ENCODE data around the gene JAG1.

JAG1 gene

DNA sequence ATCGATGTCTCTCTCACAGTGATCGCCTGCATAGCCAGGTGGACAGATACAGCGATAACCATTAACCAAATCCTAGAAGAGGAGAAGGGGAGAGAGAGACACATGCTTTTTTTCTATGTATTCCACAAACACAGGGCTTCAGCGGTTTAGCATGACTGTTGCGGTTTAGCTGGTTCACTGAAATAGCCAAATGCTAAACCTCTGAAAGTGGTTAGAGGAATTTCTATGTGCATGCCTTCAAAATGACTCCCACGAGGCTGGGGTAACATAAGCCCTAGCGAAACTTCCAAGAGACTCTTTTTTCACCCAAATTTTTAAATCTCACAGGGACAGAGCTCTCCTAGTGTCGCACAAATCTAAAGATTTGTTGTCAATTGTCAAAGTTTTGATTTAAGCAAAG, 25.1 kb downstream of the JAG1 start:
- Mint-ChIP-seq H3K27ac (no peak overlapping the region), H3K4me3 (no peak overlapping the region), H3K9me3 (no peaks in the 10 kb centered on the region), H3K36me3 (ENCODE audit: low read depth) (no peaks in the 10 kb centered on the region), H3K27me3 (ENCODE audit: low read depth) (peaks cover 7% of the 10 kb centered on the region), H3K4me1 (ENCODE audit: low read depth) (peaks cover 7% of the 10 kb centered on the region)
- no peak for DNase-seq (ENCODE audit: low spot score)

DNA sequence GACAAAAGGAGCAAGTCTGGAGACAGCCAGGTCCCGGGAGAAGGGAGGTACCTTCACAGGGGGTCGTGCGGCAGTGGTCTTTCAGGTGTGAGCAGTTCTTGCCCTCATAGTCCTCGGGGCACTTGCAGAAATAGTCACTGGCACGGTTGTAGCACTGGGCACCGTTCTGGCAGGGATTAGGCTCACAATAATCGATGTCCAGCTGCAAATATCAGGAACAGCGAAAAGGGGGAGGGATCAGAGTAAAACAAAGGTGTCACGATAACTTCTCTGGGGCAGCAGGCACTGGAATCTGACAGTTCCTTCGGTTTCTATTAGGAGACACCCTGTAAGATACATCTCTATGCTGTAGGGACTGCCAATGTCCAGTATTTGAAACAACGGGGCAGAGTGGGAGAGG, 25.9 kb downstream of the JAG1 start:
- Mint-ChIP-seq H3K27ac (no peak overlapping the region), H3K27me3 (ENCODE audit: low read depth) (peaks cover 7% of the 10 kb centered on the region), H3K4me3 (no peak overlapping the region), H3K9me3 (no peaks in the 10 kb centered on the region), H3K4me1 (ENCODE audit: low read depth) (peaks cover 7% of the 10 kb centered on the region), H3K36me3 (ENCODE audit: low read depth) (peaks cover 2% of the 10 kb centered on the region)
- no peak for DNase-seq (ENCODE audit: low spot score)

DNA sequence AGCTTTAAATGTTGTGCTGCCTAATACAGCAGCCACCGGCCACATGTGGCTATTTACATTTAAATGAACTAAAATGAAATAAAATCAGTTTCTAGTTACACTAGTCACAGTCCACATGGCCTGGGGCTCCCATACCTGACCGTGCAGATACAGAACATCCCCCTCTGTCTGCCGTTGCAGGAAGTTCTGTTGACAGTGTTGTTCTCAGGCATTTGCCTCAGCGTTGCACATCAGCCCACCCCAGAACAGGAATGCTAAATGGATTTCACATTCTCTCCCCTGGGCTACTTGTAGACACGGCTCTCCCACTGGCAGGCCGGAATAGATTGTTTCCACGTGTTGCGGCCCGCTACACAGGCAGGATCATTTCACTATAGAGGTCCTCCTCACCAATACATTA, 26.3 kb downstream of the JAG1 start:
- Mint-ChIP-seq H3K4me3 (no peak overlapping the region), H3K4me1 (ENCODE audit: low read depth) (peaks cover 7% of the 10 kb centered on the region), H3K27ac (no peak overlapping the region), H3K9me3 (no peaks in the 10 kb centered on the region), H3K27me3 (ENCODE audit: low read depth) (peaks cover 7% of the 10 kb centered on the region), H3K36me3 (ENCODE audit: low read depth) (peaks cover 2% of the 10 kb centered on the region)
- no peak for DNase-seq (ENCODE audit: low spot score)

DNA sequence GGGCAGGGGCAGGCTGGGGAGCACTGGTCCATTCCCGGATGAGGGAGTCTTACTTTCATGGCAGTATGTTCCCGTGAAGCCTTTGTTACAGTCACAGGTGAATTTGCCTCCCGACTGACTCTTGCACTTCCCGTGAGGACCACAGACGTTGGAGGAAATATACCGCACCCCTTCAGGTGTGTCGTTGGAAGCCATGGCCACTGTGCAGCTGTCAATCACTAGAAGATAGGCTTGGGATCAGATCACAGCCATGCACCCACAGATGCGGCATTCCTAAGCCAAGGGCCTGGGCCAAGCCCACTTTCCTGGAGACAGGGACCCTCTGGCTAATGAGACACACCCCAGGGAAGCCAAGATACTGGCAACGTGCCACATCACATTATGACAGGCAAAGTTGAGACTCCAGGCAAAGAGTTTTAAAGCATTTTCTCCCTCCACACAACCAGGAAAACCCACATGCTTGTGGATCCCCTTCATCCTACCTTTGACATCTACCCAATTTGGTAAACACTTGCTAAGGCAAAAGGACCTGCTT, 26.8 kb downstream of the JAG1 start:
- H3K27ac Mint-ChIP-seq, result no peak overlapping the region
- peaks cover 7% of the 10 kb centered on the region for H3K4me1 Mint-ChIP-seq (ENCODE audit: low read depth)
- DNase-seq (ENCODE audit: low spot score), result no peak
- H3K27me3 Mint-ChIP-seq (ENCODE audit: low read depth), result peaks cover 7% of the 10 kb centered on the region
- H3K4me3 Mint-ChIP-seq, result no peak overlapping the region
- H3K9me3 Mint-ChIP-seq, result no peaks in the 10 kb centered on the region
- H3K36me3 Mint-ChIP-seq (ENCODE audit: low read depth), result peaks cover 2% of the 10 kb centered on the region

DNA sequence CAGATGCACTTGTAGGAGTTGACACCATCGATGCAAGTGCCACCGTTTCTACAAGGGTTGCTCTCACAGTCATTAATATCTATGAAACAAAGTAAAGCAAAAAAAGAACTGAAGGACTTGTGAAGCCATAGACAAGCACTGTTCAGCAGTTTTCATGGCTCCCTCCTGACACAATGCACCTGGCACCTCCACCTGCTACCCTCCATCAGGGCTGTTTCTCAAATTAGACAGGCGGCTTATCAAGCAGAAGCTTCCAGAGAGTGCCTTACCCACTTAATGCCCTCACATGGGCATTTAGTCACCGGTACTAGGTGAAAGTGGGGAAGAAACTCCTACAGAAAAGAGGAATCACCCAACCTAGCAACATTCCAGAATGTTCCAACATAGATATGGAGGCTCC, 27.8 kb downstream of the JAG1 start:
- DNase-seq (ENCODE audit: low spot score), result no peak
- no peaks in the 10 kb centered on the region for H3K9me3 Mint-ChIP-seq
- peaks cover 7% of the 10 kb centered on the region for H3K4me1 Mint-ChIP-seq (ENCODE audit: low read depth)
- peaks cover 2% of the 10 kb centered on the region for H3K36me3 Mint-ChIP-seq (ENCODE audit: low read depth)
- H3K4me3 Mint-ChIP-seq, result no peak overlapping the region
- H3K27me3 Mint-ChIP-seq (ENCODE audit: low read depth), result peaks cover 5% of the 10 kb centered on the region
- H3K27ac Mint-ChIP-seq, result no peak overlapping the region

DNA sequence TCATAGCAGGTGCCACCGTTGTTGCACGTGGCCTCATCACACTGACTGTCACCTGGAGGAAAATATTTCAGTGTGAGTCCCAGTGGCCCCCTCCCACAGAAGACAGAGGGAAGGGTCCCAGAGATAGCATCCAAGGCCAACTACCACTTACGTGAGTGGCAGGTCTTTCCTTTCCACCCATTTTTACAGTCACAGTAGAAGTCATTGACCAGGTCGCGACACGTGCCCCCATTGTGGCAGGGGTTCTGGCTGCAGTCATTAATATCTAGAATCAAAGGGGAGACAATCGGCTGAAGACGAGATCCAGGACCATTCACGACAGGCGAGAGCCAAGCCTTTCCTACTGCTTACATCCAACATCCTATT, 28.6 kb downstream of the JAG1 start:
- Mint-ChIP-seq H3K4me3 (no peak overlapping the region), H3K27me3 (ENCODE audit: low read depth) (peaks cover 5% of the 10 kb centered on the region), H3K9me3 (no peaks in the 10 kb centered on the region), H3K36me3 (ENCODE audit: low read depth) (peaks cover 2% of the 10 kb centered on the region), H3K4me1 (ENCODE audit: low read depth) (peaks cover 7% of the 10 kb centered on the region), H3K27ac (no peak overlapping the region)
- no peak for DNase-seq (ENCODE audit: low spot score)

DNA sequence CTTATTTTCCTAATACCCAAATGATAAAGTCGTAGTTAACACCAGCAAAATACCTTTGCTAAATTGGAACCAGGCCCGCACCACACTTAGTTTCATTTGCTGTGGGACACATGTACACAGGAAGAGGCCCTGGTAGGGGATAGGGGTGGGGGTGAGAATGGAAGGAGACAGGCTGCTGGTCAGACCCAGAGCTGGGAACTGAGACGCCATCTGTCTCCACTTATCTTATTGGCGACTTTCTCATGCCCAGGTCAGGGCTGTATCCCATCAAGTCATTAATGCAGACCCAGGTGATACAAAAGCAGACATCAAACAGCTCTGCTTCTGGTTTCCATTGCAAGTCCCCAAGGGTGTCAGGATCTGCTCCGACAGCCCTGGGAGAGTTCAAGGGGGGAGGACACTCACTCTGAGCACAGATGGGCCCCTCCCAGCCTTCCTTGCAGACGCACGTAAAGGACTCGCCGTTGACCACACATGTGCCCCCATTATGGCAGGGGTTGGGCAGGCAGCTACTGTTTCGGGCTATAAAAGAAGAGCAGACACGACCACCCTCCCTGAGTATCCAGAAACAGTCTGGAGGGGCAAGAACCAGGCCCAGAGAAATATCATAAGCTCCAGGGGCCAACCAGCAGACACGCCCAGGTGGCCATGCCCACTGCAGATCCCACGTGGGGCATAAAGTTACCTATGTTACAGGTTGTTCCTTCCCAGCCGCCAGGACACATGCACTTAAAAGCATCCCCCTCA, 29.2 kb downstream of the JAG1 start:
- peaks cover 2% of the 10 kb centered on the region for H3K36me3 Mint-ChIP-seq (ENCODE audit: low read depth)
- no peak overlapping the region for H3K4me3 Mint-ChIP-seq
- H3K4me1 Mint-ChIP-seq (ENCODE audit: low read depth), result peaks cover 7% of the 10 kb centered on the region
- DNase-seq (ENCODE audit: low spot score), result no peak
- H3K9me3 Mint-ChIP-seq, result no peaks in the 10 kb centered on the region
- peaks cover 5% of the 10 kb centered on the region for H3K27me3 Mint-ChIP-seq (ENCODE audit: low read depth)
- H3K27ac Mint-ChIP-seq, result no peak overlapping the region

DNA sequence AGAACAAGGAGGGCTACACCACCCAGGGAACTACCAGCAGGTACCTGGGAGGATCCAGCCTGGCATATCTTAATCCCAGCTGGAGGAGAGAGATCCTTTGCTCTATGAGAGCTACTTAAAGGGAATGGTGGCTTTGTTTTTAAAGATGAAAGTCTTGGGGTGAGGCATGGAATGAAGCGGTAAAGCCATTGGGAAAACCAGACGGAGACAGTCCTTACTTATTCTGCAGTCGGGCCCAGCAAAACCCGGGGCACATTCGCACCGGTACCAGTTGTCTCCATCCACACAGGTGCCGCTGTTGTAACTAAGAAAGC, 30.3 kb downstream of the JAG1 start:
- Mint-ChIP-seq H3K4me3 (no peak overlapping the region), H3K4me1 (ENCODE audit: low read depth) (peaks cover 7% of the 10 kb centered on the region), H3K27ac (no peak overlapping the region)

DNA sequence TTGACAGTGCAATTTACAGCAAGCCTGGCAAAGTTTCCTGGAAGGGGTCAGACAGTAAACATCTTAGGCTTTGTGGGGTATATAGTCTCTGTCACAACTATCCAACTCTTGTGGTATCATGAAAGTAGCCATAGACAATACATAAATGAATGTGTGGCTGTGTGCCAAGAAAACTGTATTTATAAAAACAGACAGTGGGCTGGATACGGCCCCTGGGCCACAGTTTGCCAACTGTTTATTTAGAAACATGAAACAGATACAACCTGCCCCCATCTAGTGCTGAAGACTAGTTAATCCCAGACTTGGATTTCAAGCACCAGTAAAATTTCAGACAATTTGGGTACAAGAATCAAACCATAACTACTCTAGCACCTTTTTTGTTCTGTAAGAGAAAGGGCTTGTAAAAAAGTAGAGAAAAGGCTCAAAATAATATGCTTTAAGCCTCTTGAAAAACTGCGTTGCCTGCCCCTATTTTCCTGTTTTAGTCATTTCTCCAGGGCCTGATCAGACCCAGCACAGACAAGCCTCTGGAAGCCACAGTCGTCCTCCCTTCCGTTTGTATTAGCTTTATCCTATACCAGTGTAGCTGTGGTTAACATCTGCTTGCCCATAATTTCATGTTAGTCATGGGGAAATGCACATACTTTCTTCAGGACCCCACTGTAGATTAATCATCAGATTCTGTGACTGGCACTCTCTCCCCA, 30.8 kb downstream of the JAG1 start:
- Mint-ChIP-seq H3K27me3 (ENCODE audit: low read depth) (no peaks in the 10 kb centered on the region), H3K27ac (no peak overlapping the region), H3K4me1 (ENCODE audit: low read depth) (peaks cover 7% of the 10 kb centered on the region), H3K36me3 (ENCODE audit: low read depth) (peaks cover 2% of the 10 kb centered on the region), H3K4me3 (no peak overlapping the region), H3K9me3 (no peaks in the 10 kb centered on the region)
- DNase-seq (ENCODE audit: low spot score), result no peak

More for the DNA sequence above, 30.3 kb downstream of the JAG1 start:
- Mint-ChIP-seq H3K27me3 (ENCODE audit: low read depth) (peaks cover 2% of the 10 kb centered on the region), H3K9me3 (no peaks in the 10 kb centered on the region), H3K36me3 (ENCODE audit: low read depth) (peaks cover 2% of the 10 kb centered on the region)
- no peak for DNase-seq (ENCODE audit: low spot score)

DNA sequence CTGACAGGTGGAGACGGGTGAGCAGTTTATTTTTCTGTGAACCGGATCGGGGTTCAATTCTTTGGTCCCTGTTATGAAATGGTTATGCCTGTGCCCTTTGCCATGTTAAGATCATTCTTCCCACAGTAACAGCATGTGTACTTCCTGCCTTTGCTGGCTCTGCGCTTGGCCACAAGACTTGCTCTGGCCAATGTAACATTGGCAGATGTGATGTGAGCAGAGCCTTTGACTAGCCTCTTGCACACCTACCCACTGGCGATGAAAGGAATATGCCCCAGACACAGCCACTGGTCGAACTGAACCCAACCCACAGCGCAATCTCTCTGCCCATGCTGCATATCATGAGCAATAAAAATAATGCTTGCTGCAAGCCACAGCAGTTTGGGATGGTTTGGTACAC, 31.9 kb downstream of the JAG1 start:
- H3K4me1 Mint-ChIP-seq (ENCODE audit: low read depth), result peaks cover 7% of the 10 kb centered on the region
- no peak overlapping the region for H3K4me3 Mint-ChIP-seq
- H3K36me3 Mint-ChIP-seq (ENCODE audit: low read depth), result peaks cover 2% of the 10 kb centered on the region

DNA sequence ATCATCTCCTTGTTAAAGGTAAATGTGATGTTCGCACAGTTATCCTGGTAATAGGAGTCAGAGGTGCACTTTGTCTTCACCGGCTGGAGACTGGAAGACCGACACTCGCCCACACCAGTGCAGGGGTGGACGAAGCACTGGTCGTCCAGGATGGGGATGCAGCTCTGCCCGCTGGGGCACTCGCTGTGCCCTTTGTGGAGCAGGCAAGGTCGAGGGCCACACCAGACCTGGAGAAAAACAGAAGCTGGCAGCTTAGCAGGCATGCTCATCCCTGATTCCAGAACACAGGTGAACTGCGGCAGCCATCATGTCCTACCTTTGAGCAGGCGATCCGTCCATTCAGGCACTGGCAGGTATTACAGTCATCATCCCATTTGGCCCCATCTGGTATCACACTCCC, 32.3 kb downstream of the JAG1 start:
- Mint-ChIP-seq H3K36me3 (ENCODE audit: low read depth) (peaks cover 2% of the 10 kb centered on the region), H3K9me3 (no peaks in the 10 kb centered on the region), H3K4me1 (ENCODE audit: low read depth) (peaks cover 7% of the 10 kb centered on the region), H3K4me3 (no peak overlapping the region), H3K27me3 (ENCODE audit: low read depth) (no peaks in the 10 kb centered on the region), H3K27ac (no peak overlapping the region)
- DNase-seq (ENCODE audit: low spot score), result no peak

More for the DNA sequence above, 31.9 kb downstream of the JAG1 start:
- no peak for DNase-seq (ENCODE audit: low spot score)
- H3K27me3 Mint-ChIP-seq (ENCODE audit: low read depth), result no peaks in the 10 kb centered on the region
- no peaks in the 10 kb centered on the region for H3K9me3 Mint-ChIP-seq
- no peak overlapping the region for H3K27ac Mint-ChIP-seq

DNA sequence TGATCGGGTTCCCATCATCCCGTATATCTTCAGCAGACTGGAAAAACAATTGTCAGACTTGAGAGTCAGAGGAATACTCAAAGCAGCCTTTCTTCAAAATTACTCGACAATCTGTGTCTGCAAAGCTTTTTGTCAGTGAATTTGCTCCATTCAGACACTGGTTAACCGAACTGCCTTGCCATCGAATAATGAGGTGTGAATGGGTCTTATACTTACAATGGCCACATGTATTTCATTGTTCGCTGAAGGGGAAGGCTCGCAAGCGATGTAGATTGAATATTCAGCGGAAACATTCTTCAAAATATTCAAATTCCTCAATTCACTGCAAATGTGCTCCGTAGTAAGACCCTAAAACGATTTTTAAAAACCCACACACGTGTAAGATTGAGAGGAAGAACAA, 32.9 kb downstream of the JAG1 start:
- H3K27ac Mint-ChIP-seq, result no peak overlapping the region
- H3K9me3 Mint-ChIP-seq, result no peaks in the 10 kb centered on the region
- no peak for DNase-seq (ENCODE audit: low spot score)
- H3K4me1 Mint-ChIP-seq (ENCODE audit: low read depth), result peaks cover 7% of the 10 kb centered on the region
- H3K36me3 Mint-ChIP-seq (ENCODE audit: low read depth), result peaks cover 2% of the 10 kb centered on the region
- no peaks in the 10 kb centered on the region for H3K27me3 Mint-ChIP-seq (ENCODE audit: low read depth)
- no peak overlapping the region for H3K4me3 Mint-ChIP-seq

DNA sequence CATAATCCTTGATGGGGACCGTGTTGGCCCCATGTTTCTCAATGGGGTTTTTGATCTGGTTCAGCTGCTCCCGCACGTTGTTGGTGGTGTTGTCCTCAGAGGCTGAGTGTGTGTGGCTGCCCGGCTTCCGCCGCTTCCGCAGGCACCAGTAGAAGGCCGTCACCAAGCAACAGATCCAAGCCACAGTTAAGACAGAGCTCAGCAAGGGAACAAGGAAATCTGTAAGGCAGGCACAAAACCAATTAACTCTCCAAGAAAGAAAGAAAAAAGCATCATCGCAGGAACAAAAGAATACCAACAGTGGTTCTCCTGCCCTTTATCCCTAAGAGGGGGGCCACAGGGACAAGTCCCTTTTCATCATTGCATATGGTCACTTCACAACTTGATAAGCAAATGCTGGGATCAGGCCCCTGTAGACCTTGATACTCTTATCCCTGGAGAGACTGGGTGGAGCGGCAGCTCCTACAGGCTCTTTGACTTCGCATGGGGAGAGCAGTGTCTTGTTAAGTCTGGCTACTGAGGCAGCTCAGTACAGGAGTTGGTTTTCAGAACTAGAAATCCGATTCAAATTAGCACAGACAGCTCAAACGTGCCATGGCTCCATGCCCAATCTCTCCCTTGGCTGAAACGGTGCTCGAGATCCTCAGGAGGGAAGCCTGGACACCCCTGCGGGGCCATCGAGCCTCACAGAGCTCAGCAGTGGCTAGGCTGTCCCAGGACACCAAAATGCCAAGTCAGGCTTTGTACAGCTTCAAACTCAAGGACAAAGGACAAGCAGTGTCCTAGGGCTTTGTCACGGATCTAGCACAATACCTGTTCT, 33.9 kb downstream of the JAG1 start:
- Mint-ChIP-seq H3K4me3 (no peak overlapping the region), H3K27me3 (ENCODE audit: low read depth) (no peaks in the 10 kb centered on the region), H3K4me1 (ENCODE audit: low read depth) (peaks cover 7% of the 10 kb centered on the region), H3K9me3 (no peaks in the 10 kb centered on the region), H3K27ac (no peak overlapping the region), H3K36me3 (ENCODE audit: low read depth) (peaks cover 2% of the 10 kb centered on the region)
- DNase-seq (ENCODE audit: low spot score), result no peak

Data from T-helper 2 cell treated with Interferon-gamma antibody and Interleukin-4, amounts not matched to agents 5 μg/mL and 100 μg/mL, for 36 hours (primary cell).